GM12891 (cell line): Measurements from ENCODE around the gene STK32B.
"Not testable (repeated sequence)": the region's sequence is repeated elsewhere in the genome, so short reads cannot be mapped to it uniquely, and the experiment has no call there.

ENCODE experiments used
- POLR2A ChIP-seq: IDR thresholded peaks from 2 replicates; pipeline ENCODE4 v1.6.1; 2011; ENCODE audit warnings: low read depth, low read length, control low read depth
- POLR2AphosphoS5 ChIP-seq: IDR thresholded peaks from 2 replicates; pipeline ENCODE4 v1.6.1; 2011; ENCODE audit warnings: low read depth, low read length, control low read depth

- TF ChIP-seq POLR2AphosphoS5, POLR2A: not testable (repeated sequence)
Measured at GRCh38 chr4:5280069-5280468, 228.8 kb downstream of the STK32B start.
